SU-DHL-6 (cell line): ENCODE results near the gene ADAMTS4.
A peak's percentile ranks its signal among the peaks of the same experiment; 100 is the strongest.

Experiments used
- H2AFZ ChIP-seq: fragments of 200-600 bp; sonication (generic); 2 replicates; pipeline ENCODE4 v1.6.1; 2014; ENCODE audit warnings: low read depth, mild to moderate bottlenecking, moderate library complexity, mixed read lengths, antibody characterized with exemption, low read length; ENCODE audit not compliant: severe bottlenecking
- H3F3A ChIP-seq: fragments of 200-600 bp; shearing (Covaris generic); 2 replicates; pipeline ENCODE4 v1.6.0; 2016; ENCODE audit warnings: antibody characterized with exemption, mild to moderate bottlenecking; ENCODE audit not compliant: insufficient read depth
- H3K27ac ChIP-seq: fragments of 200-600 bp; sonication (generic); 2 replicates; pipeline ENCODE4 v1.5.1; 2016; ENCODE audit warnings: low read depth, mild to moderate bottlenecking, low read length, moderate library complexity, mixed read lengths
- H3K27me3 ChIP-seq: fragments of 200-600 bp; sonication (generic), shearing (Covaris generic); 2 replicates; pipeline ENCODE4 v1.6.0; 2014; ENCODE audit warnings: mild to moderate bottlenecking, low read length
- H3K36me3 ChIP-seq: fragments of 200-600 bp; sonication (generic); 2 replicates; pipeline ENCODE4 v1.6.1; 2014; ENCODE audit warnings: mild to moderate bottlenecking, low read length, mixed read lengths
- H3K4me2 ChIP-seq: fragments of 300-600, 200-600 bp; shearing (Covaris generic), sonication (generic); 2 replicates; pipeline ENCODE4 v1.6.0; 2014; ENCODE audit warnings: low read length, low read depth, mild to moderate bottlenecking; ENCODE audit not compliant: poor library complexity, severe bottlenecking
- H3K4me3 ChIP-seq: fragments of 200-600 bp; sonication (generic); 2 replicates; pipeline ENCODE4 v1.5.1; 2014; ENCODE audit warnings: antibody characterized with exemption, low read length, mild to moderate bottlenecking, mixed read lengths; ENCODE audit not compliant: insufficient read depth, poor library complexity, severe bottlenecking
- H3K79me2 ChIP-seq: fragments of 200-600 bp; sonication (generic); 2 replicates; pipeline ENCODE4 v1.6.1; 2014; ENCODE audit warnings: mild to moderate bottlenecking, low read length, moderate library complexity; ENCODE audit not compliant: insufficient read depth
- H3K9ac ChIP-seq: fragments of 200-600 bp; sonication (generic); 2 replicates; pipeline ENCODE4 v1.7.0; 2014; ENCODE audit warnings: mild to moderate bottlenecking, low read length
- H3K9me2 ChIP-seq: fragments of 200-600 bp; sonication (generic); replicated peaks from 2 replicates; pipeline ENCODE4 v1.6.1; 2014; ENCODE audit warnings: low read length; ENCODE audit not compliant: insufficient read depth
- H3K9me3 ChIP-seq: fragments of 200-600 bp; sonication (generic); 2 replicates; pipeline ENCODE4 v1.6.1; 2014; ENCODE audit warnings: low read length, mixed read lengths; ENCODE audit not compliant: insufficient read depth
- H4K20me1 ChIP-seq: fragments of 200-600 bp; sonication (generic); 2 replicates; pipeline ENCODE4 v1.6.1; 2014; ENCODE audit warnings: low read depth, mild to moderate bottlenecking, antibody characterized with exemption, low read length, moderate library complexity, mixed read lengths
- EZH2phosphoT487 ChIP-seq: fragments of 200-600 bp; sonication (generic), shearing (Covaris generic); conservative IDR thresholded peaks from 2 replicates; pipeline ENCODE4 v1.6.1; 2018; ENCODE audit warnings: mild to moderate bottlenecking, antibody characterized with exemption, low read length, moderate library complexity, mixed read lengths
- TF ChIP-seq, protein P1 (sequence below): fragments of 200-600 bp; sonication (generic); IDR thresholded peaks from one replicate; pipeline ENCODE4 v1.5.1; 2017; ENCODE audit warnings: antibody characterized with exemption, mild to moderate bottlenecking, low read length, moderate library complexity; ENCODE audit not compliant: insufficient read depth, poor library complexity, severe bottlenecking

Gene ADAMTS4

DNA sequence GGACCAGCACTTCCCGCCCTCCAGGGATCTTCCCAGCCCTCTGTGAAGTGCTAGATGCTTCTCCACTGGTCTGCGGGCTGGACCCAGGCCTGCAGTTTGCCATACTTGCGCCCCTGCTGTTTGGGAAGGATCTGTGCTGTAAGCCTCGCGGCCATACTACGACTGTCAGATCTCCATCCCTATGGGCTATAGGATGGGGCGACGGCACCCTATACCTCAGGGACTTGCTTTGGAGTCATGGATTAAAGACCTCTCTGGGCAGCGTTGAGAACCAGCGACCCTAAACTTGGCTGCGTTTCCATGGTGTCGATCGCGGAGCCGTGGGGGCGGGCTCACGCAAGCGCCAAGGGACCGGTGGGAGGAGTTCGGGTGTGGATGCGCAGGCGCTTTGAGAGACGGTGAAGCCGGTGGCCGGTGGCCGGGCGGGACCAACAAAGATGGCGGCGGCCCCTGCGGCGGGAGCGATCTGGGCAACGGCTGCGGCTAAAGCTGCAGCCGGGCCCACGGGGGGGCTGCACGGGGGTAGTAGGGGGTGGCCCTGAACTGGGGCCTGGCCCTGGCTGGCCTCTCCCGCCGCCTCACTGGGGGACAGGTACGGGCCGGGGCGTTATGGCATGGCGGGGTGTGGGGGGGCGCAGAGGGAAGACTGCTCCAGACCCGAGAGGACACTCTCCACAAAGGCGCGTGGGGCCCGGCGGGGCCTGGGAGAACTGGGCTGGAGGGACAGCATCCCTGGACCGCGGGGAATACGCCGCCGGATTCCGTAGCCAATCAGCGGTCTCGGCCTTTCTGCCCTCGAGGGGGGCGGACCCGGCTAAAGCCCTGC lies 39.6 kb downstream of the ADAMTS4 start, which contains the start of gene USP21:
USP21 (plus strand) TSS at position 414 of the 826 bp plus-strand sequence. CDS start 1,141 bp downstream, outside the sequence.
- H3F3A ChIP-seq, result peaks cover 10% of the 10 kb centered on the region; the same call in 1 of the 2 replicates
- H3K9me3 ChIP-seq, result no peaks in the 10 kb centered on the region
- H3K27me3 ChIP-seq, result no peaks in the 10 kb centered on the region
- H3K9me2 ChIP-seq, result no peaks in the 10 kb centered on the region
- TF ChIP-seq EZH2phosphoT487, result no peak
- TF ChIP-seq, protein P1, sequence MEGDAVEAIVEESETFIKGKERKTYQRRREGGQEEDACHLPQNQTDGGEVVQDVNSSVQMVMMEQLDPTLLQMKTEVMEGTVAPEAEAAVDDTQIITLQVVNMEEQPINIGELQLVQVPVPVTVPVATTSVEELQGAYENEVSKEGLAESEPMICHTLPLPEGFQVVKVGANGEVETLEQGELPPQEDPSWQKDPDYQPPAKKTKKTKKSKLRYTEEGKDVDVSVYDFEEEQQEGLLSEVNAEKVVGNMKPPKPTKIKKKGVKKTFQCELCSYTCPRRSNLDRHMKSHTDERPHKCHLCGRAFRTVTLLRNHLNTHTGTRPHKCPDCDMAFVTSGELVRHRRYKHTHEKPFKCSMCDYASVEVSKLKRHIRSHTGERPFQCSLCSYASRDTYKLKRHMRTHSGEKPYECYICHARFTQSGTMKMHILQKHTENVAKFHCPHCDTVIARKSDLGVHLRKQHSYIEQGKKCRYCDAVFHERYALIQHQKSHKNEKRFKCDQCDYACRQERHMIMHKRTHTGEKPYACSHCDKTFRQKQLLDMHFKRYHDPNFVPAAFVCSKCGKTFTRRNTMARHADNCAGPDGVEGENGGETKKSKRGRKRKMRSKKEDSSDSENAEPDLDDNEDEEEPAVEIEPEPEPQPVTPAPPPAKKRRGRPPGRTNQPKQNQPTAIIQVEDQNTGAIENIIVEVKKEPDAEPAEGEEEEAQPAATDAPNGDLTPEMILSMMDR, result no peak
- peak within 1 kb of the TSS; percentile 96 for H3K9ac ChIP-seq
- peak within 1 kb of the TSS; percentile 96 for H2AFZ ChIP-seq
- H4K20me1 ChIP-seq, result no peaks in the 10 kb centered on the region
- H3K4me3 ChIP-seq, result peak within 1 kb of the TSS; percentile 87
- H3K4me2 ChIP-seq, result peak within 1 kb of the TSS; percentile 97
- H3K27ac ChIP-seq, result peak within 1 kb of the TSS; percentile 59
- H3K36me3 ChIP-seq, result no peaks in the 10 kb centered on the region
- peaks cover 8% of the 10 kb centered on the region for H3K79me2 ChIP-seq

DNA sequence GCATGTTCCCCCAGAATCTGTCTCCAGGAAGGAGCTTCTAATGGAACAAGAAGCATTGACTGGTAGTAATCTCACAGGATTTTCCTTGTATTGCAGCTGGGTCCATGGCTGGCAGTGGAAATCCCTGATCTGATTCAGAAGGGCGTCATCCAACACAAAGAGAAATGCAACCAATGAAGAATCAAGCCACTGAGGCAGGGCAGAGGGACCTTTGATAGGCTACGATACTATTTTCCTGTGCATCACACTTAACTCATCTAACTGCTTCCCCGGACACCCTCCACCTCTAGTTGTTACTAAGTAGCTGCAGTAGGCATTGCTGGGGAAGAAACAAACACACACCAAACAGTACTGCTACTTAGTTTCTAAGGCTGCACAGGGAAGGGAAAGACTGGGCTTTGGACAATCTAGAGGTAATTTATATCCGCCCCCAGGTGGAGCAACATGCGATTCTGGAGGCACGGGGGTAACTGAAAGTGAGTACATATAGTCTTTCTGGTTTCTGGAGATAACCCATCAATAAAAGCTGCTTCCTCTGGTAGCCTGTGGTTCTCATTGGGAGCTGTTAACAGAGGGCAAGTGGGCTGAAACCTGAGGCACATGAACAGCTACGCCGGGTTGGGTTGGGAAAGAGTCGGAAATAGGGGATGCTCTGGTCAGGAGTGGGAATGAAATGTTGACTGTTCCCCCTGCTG lies 40.4 kb downstream of the ADAMTS4 start:
- H2AFZ ChIP-seq, result no peak overlapping the region
- H3K36me3 ChIP-seq, result no peaks in the 10 kb centered on the region
- peak overlapping the region; percentile 87 for H3K4me3 ChIP-seq

DNA sequence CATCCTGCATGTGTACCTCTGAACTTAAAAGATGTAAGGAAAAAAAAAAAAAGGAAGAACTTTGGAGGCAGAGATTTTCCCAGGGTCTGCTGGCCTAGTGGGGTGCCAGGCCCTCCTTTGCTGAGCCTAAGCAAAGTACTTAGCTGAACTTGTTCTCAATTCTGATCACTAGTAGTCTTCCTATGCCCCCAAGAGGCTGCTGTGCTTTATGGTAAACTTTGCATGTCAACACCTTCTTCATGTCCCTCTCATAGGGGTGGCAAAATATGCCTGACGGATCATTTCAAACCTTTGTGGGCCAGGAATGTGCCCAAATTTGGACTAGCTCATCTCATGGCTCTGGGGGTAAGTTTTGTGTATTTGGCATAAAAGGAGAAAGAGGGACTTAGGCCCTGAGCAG lies 41.0 kb downstream of the ADAMTS4 start:
- TF ChIP-seq, protein P1, result no peak
- no peak for TF ChIP-seq EZH2phosphoT487
- Histone ChIP-seq H3K36me3 (no peaks in the 10 kb centered on the region), H3K27me3 (no peaks in the 10 kb centered on the region)

More for the DNA sequence above, 40.4 kb downstream of the ADAMTS4 start:
- Histone ChIP-seq H3K9me2 (no peaks in the 10 kb centered on the region), H3K9ac (peak overlapping the region; percentile 96), H4K20me1 (no peaks in the 10 kb centered on the region), H3K4me2 (peak overlapping the region; percentile 97), H3K9me3 (no peaks in the 10 kb centered on the region), H3K27me3 (no peaks in the 10 kb centered on the region), H3F3A (peaks cover 10% of the 10 kb centered on the region), H3K79me2 (peaks cover 10% of the 10 kb centered on the region), H3K27ac (no peak overlapping the region)
- no peak for TF ChIP-seq EZH2phosphoT487
- TF ChIP-seq, protein P1, result no peak

More for the DNA sequence above, 41.0 kb downstream of the ADAMTS4 start:
- H3K9ac ChIP-seq, result no peak overlapping the region
- H3K79me2 ChIP-seq, result peaks cover 10% of the 10 kb centered on the region
- H3K9me3 ChIP-seq, result no peaks in the 10 kb centered on the region
- no peaks in the 10 kb centered on the region for H3K9me2 ChIP-seq
- H2AFZ ChIP-seq, result no peak overlapping the region
- peaks cover 10% of the 10 kb centered on the region for H3F3A ChIP-seq
- no peaks in the 10 kb centered on the region for H4K20me1 ChIP-seq
- no peak overlapping the region for H3K4me3 ChIP-seq
- H3K27ac ChIP-seq, result no peak overlapping the region
- H3K4me2 ChIP-seq, result no peak overlapping the region
